K562 (cell line): Measurements from ENCODE around the gene BATF.

ENCODE experiments used
- ARHGAP35 ChIP-seq: fragments of 450-650 bp; IDR thresholded peaks from 2 replicates; pipeline ENCODE4 v1.6.1; 2018; ENCODE audit not compliant: partially characterized antibody
- BRCA1 ChIP-seq, 2 experiments: fragments of 450-650 bp in 1 of 2; sonication (generic) in 1 of 2; formaldehyde crosslinking in 1 of 2; IDR thresholded peaks; 2 replicates each; pipeline versions ENCODE4 v1.5.0 to v1.6.1; 2017 to 2020; ENCODE audit warnings: mild to moderate bottlenecking in 1 of 2, missing genetic modification reagents in 1 of 2
- FOS ChIP-seq: IDR thresholded peaks from 3 replicates; pipeline ENCODE4 v1.6.1; 2011; ENCODE audit not compliant: insufficient read length; ENCODE audit errors: extremely low read depth
- GABPA ChIP-seq: fragments of 200-800 bp; sonication (Bioruptor generic); conservative IDR thresholded peaks from 2 replicates; pipeline ENCODE4 v1.6.1; 2016; ENCODE audit warnings: low read depth, missing genetic modification characterization, missing compliant biosample characterization
- KAT7 ChIP-seq: sonication (generic); formaldehyde crosslinking; IDR thresholded peaks from 2 replicates; pipeline ENCODE4 v1.8.0; 2022; ENCODE audit warnings: missing genetic modification reagents, mild to moderate bottlenecking, borderline replicate concordance
- POLR2AphosphoS5 ChIP-seq: IDR thresholded peaks from 2 replicates; pipeline ENCODE4 v1.6.1; 2011; ENCODE audit warnings: mild to moderate bottlenecking, low read depth, low read length, moderate library complexity; ENCODE audit not compliant: control insufficient read depth, insufficient read depth
- RBBP5 ChIP-seq: fragments of 200-600 bp; sonication (generic); IDR thresholded peaks from 2 replicates; pipeline ENCODE4 v1.6.1; 2012; ENCODE audit warnings: borderline replicate concordance, mild to moderate bottlenecking, low read length, control low read depth, inconsistent platforms; ENCODE audit not compliant: insufficient read depth, poor library complexity, severe bottlenecking
- SMARCB1 ChIP-seq: IDR thresholded peaks from 2 replicates; pipeline ENCODE4 v1.6.1; 2011; ENCODE audit warnings: improper control_type of control experiment, low read depth; ENCODE audit not compliant: insufficient read length
- TF ChIP-seq, protein P1 (sequence below): IDR thresholded peaks from 2 replicates; pipeline ENCODE4 v1.6.1; 2011; ENCODE audit warnings: borderline replicate concordance, low read depth, mild to moderate bottlenecking, moderate library complexity, low read length; ENCODE audit not compliant: insufficient read depth, poor library complexity, severe bottlenecking
- TF ChIP-seq, protein P2 (sequence below): sonication (generic); formaldehyde crosslinking; IDR thresholded peaks from 2 replicates; pipeline ENCODE4 v1.8.0; 2022; ENCODE audit warnings: missing genetic modification reagents, mild to moderate bottlenecking, borderline replicate concordance
- TF ChIP-seq, protein P3 (sequence below): sonication (generic); formaldehyde crosslinking; IDR thresholded peaks from 2 replicates; pipeline ENCODE4 v1.8.1; 2023; ENCODE audit warnings: mild to moderate bottlenecking, missing genetic modification reagents
- TF ChIP-seq, protein P4 (sequence below): fragments of 450-650 bp; IDR thresholded peaks from one replicate; pipeline ENCODE4 v1.6.1; 2018; ENCODE audit warnings: mild to moderate bottlenecking, moderate library complexity; ENCODE audit not compliant: partially characterized antibody

DNA sequence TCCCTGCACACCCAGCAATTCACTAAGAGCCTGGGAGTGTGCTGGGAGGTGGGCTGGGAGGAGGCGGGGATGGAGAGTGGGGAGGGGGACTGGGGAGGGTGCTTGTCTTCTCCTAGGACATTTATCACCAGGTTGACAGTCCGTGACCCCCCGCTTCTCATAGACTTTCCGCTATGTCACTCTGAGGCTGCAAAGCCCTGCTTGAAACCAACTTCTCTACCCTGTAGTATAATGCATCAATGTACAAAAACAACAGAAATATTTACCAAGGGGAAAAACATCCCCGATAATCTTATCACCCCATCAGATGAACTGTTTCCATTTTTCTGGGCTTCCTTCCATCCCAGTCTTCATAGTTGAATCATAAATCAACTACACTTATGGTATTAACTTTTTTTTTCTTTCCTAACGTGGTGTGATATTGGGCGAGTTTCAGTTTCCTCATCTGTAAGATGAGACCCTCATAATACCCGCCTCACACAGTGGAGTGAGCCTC, 28.6 kb upstream of the BATF start:
- no peak for TF ChIP-seq RBBP5
- TF ChIP-seq GABPA (tag) = no peak
- no peak for TF ChIP-seq FOS
- no peak for TF ChIP-seq BRCA1 (IDR thresholded peaks at IDR 0.05)
- TF ChIP-seq BRCA1 (CRISPR knock-in tag; IDR thresholded peaks at IDR 0.05) = no peak
- TF ChIP-seq SMARCB1 = no peak
- TF ChIP-seq, protein P1, sequence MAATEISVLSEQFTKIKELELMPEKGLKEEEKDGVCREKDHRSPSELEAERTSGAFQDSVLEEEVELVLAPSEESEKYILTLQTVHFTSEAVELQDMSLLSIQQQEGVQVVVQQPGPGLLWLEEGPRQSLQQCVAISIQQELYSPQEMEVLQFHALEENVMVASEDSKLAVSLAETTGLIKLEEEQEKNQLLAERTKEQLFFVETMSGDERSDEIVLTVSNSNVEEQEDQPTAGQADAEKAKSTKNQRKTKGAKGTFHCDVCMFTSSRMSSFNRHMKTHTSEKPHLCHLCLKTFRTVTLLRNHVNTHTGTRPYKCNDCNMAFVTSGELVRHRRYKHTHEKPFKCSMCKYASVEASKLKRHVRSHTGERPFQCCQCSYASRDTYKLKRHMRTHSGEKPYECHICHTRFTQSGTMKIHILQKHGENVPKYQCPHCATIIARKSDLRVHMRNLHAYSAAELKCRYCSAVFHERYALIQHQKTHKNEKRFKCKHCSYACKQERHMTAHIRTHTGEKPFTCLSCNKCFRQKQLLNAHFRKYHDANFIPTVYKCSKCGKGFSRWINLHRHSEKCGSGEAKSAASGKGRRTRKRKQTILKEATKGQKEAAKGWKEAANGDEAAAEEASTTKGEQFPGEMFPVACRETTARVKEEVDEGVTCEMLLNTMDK = no peak
- TF ChIP-seq POLR2AphosphoS5 = no peak
- TF ChIP-seq ARHGAP35 = no peak
- TF ChIP-seq, protein P2, sequence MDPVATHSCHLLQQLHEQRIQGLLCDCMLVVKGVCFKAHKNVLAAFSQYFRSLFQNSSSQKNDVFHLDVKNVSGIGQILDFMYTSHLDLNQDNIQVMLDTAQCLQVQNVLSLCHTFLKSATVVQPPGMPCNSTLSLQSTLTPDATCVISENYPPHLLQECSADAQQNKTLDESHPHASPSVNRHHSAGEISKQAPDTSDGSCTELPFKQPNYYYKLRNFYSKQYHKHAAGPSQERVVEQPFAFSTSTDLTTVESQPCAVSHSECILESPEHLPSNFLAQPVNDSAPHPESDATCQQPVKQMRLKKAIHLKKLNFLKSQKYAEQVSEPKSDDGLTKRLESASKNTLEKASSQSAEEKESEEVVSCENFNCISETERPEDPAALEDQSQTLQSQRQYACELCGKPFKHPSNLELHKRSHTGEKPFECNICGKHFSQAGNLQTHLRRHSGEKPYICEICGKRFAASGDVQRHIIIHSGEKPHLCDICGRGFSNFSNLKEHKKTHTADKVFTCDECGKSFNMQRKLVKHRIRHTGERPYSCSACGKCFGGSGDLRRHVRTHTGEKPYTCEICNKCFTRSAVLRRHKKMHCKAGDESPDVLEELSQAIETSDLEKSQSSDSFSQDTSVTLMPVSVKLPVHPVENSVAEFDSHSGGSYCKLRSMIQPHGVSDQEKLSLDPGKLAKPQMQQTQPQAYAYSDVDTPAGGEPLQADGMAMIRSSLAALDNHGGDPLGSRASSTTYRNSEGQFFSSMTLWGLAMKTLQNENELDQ (CRISPR knock-in tag) = no peak
- TF ChIP-seq KAT7 = no peak
- TF ChIP-seq, protein P3, sequence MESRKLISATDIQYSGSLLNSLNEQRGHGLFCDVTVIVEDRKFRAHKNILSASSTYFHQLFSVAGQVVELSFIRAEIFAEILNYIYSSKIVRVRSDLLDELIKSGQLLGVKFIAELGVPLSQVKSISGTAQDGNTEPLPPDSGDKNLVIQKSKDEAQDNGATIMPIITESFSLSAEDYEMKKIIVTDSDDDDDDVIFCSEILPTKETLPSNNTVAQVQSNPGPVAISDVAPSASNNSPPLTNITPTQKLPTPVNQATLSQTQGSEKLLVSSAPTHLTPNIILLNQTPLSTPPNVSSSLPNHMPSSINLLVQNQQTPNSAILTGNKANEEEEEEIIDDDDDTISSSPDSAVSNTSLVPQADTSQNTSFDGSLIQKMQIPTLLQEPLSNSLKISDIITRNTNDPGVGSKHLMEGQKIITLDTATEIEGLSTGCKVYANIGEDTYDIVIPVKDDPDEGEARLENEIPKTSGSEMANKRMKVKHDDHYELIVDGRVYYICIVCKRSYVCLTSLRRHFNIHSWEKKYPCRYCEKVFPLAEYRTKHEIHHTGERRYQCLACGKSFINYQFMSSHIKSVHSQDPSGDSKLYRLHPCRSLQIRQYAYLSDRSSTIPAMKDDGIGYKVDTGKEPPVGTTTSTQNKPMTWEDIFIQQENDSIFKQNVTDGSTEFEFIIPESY (CRISPR knock-in tag) = no peak
- TF ChIP-seq, protein P4, sequence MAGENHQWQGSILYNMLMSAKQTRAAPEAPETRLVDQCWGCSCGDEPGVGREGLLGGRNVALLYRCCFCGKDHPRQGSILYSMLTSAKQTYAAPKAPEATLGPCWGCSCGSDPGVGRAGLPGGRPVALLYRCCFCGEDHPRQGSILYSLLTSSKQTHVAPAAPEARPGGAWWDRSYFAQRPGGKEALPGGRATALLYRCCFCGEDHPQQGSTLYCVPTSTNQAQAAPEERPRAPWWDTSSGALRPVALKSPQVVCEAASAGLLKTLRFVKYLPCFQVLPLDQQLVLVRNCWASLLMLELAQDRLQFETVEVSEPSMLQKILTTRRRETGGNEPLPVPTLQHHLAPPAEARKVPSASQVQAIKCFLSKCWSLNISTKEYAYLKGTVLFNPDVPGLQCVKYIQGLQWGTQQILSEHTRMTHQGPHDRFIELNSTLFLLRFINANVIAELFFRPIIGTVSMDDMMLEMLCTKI = no peak
